KOPT-K1 (cell line): ENCODE data around the gene TPRG1L.

Experiments used
- H3K27ac ChIP-seq: fragments of 200-600 bp; sonication (generic); 2 replicates; pipeline ENCODE4 v1.5.1; 2016; ENCODE audit warnings: antibody characterized with exemption, mild to moderate bottlenecking, low read depth, low read length; ENCODE audit not compliant: poor library complexity, severe bottlenecking
- H3K36me3 ChIP-seq: fragments of 200-600 bp; sonication (generic); 2 replicates; pipeline ENCODE4 v1.5.1; 2017; ENCODE audit warnings: antibody characterized with exemption, mild to moderate bottlenecking, low read length, moderate library complexity; ENCODE audit not compliant: insufficient read depth
- H3K9me3 ChIP-seq: fragments of 200-600 bp; sonication (generic); 2 replicates; pipeline ENCODE4 v1.5.1; 2017; ENCODE audit warnings: antibody characterized with exemption, low read length, mild to moderate bottlenecking; ENCODE audit not compliant: insufficient read depth, poor library complexity, severe bottlenecking

The TPRG1L gene

GRCh38 chr1:3599816-3600215 is 25.0 kb upstream of the TPRG1L start:
- Histone ChIP-seq H3K27ac (peak overlapping the region; percentile 71), H3K9me3 (no peaks in the 10 kb centered on the region), H3K36me3 (no peaks in the 10 kb centered on the region)

GRCh38 chr1:3600354-3600753 is 24.5 kb upstream of the TPRG1L start:
- Histone ChIP-seq H3K27ac (peak overlapping the region; percentile 71), H3K36me3 (no peaks in the 10 kb centered on the region), H3K9me3 (no peaks in the 10 kb centered on the region)

- no peaks in the 10 kb centered on the region for H3K36me3 ChIP-seq
- no peaks in the 10 kb centered on the region for H3K9me3 ChIP-seq
- H3K27ac ChIP-seq = no peak overlapping the region
These were observed 23.1 kb upstream of the TPRG1L start for GRCh38 chr1:3601743-3602142.

DNA sequence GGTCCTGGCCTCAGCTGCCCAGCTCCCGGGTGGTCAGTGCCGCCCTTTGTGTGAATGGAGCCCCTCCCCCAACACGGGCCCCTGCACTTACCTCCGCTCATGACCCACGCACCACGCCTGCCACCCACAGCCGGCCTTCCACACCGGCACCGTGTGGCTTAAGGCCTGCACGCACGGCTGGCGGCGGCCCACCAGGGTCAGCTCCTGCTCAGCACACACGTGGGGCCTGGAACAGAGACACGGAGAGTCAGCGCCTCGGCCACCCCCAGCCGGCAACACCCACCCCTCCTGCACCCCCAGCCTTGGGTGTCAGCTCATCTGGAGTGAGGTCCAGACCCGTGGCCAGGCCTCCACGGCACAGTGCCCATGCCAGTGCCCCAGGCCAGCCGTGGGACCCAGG is 22.4 kb upstream of the TPRG1L start:
- Histone ChIP-seq H3K27ac (no peak overlapping the region), H3K9me3 (no peaks in the 10 kb centered on the region), H3K36me3 (no peaks in the 10 kb centered on the region)

GRCh38 chr1:3603156-3603555 is 21.7 kb upstream of the TPRG1L start:
- Histone ChIP-seq H3K27ac (no peak overlapping the region), H3K36me3 (no peaks in the 10 kb centered on the region), H3K9me3 (no peaks in the 10 kb centered on the region)

- no peaks in the 10 kb centered on the region for H3K9me3 ChIP-seq
These were observed 21.0 kb upstream of the TPRG1L start for GRCh38 chr1:3603571-3604467.

DNA sequence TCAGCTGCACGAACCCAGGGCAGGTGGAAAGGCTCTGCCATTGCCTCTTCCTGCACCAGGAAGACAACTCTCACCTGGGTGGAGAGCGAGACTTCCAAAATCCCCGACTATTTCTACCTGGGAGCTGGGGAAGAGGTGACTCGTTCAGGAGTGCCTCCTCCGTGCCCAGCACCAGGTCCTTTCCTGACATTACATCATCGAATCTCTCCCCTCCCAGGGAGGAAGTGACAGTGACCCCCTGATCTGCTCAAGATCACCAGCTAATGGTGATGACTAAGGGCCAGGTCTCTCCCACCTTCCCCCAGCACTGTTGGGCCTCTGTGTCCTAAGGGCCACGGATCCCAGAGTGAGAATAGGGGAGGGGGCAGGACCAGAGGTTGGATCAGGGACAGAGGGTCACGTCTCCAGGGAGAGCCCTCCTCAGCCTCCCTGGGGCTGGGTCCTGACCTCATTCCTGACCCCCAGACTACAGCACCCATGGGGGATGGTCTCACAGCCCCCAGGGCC is 20.3 kb upstream of the TPRG1L start:
- Histone ChIP-seq H3K27ac (no peak overlapping the region), H3K36me3 (no peaks in the 10 kb centered on the region), H3K9me3 (no peaks in the 10 kb centered on the region)

More at GRCh38 chr1:3603571-3604467, 21.0 kb upstream of the TPRG1L start:
- Histone ChIP-seq H3K27ac (no peak overlapping the region), H3K36me3 (no peaks in the 10 kb centered on the region)

GRCh38 chr1:3604997-3605823 is 19.6 kb upstream of the TPRG1L start:
- no peaks in the 10 kb centered on the region for H3K9me3 ChIP-seq
- H3K27ac ChIP-seq = no peak overlapping the region
- no peaks in the 10 kb centered on the region for H3K36me3 ChIP-seq

GRCh38 chr1:3606779-3607702 is 17.8 kb upstream of the TPRG1L start:
- no peaks in the 10 kb centered on the region for H3K9me3 ChIP-seq
- no peaks in the 10 kb centered on the region for H3K36me3 ChIP-seq
- H3K27ac ChIP-seq = no peak overlapping the region

- Histone ChIP-seq H3K9me3 (no peaks in the 10 kb centered on the region), H3K27ac (no peak overlapping the region), H3K36me3 (no peaks in the 10 kb centered on the region)
These were observed 17.1 kb upstream of the TPRG1L start for GRCh38 chr1:3607703-3608065.

- Histone ChIP-seq H3K9me3 (no peaks in the 10 kb centered on the region), H3K27ac (no peak overlapping the region), H3K36me3 (no peaks in the 10 kb centered on the region)
These were observed 16.7 kb upstream of the TPRG1L start for GRCh38 chr1:3608154-3608553.

DNA sequence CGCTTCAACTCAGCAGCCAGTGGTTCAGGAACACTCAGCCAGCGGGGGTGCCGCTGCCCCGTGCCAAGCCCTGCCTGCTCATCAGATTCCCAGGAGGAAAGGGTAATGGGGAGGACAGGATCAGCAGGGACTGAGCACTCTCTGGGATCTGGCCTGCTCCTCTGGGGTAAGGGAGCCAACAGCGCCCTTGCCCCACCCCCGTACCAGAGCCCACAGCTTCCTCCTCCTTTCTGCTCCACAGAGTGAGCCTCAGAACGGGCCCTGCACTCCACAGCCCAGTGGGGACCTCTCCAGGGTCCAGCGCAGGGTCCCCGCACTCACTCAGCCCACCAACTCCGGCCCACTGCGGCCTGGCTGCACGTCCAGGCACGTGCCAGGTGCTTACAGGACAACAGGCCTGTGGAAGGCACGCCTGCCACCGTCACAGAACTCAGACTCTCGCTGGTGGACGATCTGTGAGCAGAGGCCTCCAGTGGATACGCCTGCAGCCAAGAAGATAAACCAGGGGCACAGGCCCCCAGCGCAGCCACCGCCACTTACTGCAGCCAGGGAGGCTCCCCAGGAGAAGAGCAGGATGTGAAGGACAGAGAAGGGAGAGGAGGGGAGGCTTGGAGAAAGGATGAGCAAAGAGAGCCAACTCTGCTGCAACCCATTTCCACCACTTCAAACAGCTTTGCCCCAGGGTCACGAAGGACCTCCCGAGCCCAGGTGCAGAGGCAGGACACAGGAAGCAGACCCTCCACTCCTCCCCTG is 15.6 kb upstream of the TPRG1L start:
- H3K27ac ChIP-seq = no peak overlapping the region
- no peaks in the 10 kb centered on the region for H3K9me3 ChIP-seq
- no peaks in the 10 kb centered on the region for H3K36me3 ChIP-seq

GRCh38 chr1:3609769-3610526 is 14.9 kb upstream of the TPRG1L start:
- H3K36me3 ChIP-seq = no peaks in the 10 kb centered on the region
- H3K9me3 ChIP-seq = no peaks in the 10 kb centered on the region
- H3K27ac ChIP-seq = no peak overlapping the region
